A673 (cell line): ENCODE measurements around the gene LMBR1. TPM values are rescaled to one million over a fixed set of nuclear protein-coding genes. Genes with fewer than 3 reads are reported as not detected.
"Not testable (repeated sequence)": the region's sequence is repeated elsewhere in the genome, so short reads cannot be mapped to it uniquely, and the experiment has no call there.

Source experiments
- BruUV-seq: library from RNA; stranded (reverse); fragments of 400-500 nt; replicated peaks from 2 replicates; lab custom pipeline; 2021; lab: Mats Ljungman, UMichigan
- CTCF ChIA-PET: fragments of 300-600 bp; sonication (Branson Sonifier 250); formaldehyde crosslinking; loops from one replicate; lab custom pipeline; 2022; ENCODE audit warnings: antibody characterized with exemption; lab: Charles Lee
- POLR2A ChIA-PET: fragments of 300-600 bp; sonication (Branson Sonifier 250); formaldehyde crosslinking; loops from one replicate; lab custom pipeline; 2022; ENCODE audit warnings: antibody characterized with exemption; ENCODE audit not compliant: low non-redundant PET; lab: Charles Lee
- DNase-seq: peaks from one replicate; pipeline ENCODE4 v3.0.0-alpha.2; 2015; ENCODE audit warnings: low spot score
- H3K27ac ChIP-seq: fragments of 200-600 bp; sonication (generic); 2 replicates; pipeline ENCODE4 v1.5.1; 2016; ENCODE audit warnings: mixed run types, low read depth, mild to moderate bottlenecking, mixed read lengths, antibody characterized with exemption, low read length; ENCODE audit not compliant: poor library complexity, severe bottlenecking
- H3K27me3 ChIP-seq: fragments of 200-600 bp; sonication (generic); replicated peaks from 2 replicates; pipeline ENCODE4 v1.6.1; 2017; ENCODE audit warnings: mixed run types, low read depth, mild to moderate bottlenecking, mixed read lengths, antibody characterized with exemption, low read length; ENCODE audit not compliant: insufficient read depth, poor library complexity
- H3K36me3 ChIP-seq: fragments of 200-600 bp; sonication (generic); 2 replicates; pipeline ENCODE4 v1.6.1; 2016; ENCODE audit warnings: mixed run types, mild to moderate bottlenecking, mixed read lengths, antibody characterized with exemption, low read length; ENCODE audit not compliant: insufficient read depth, poor library complexity, severe bottlenecking
- H3K4me1 ChIP-seq: fragments of 200-600 bp; sonication (generic); 2 replicates; pipeline ENCODE4 v1.6.1; 2017; ENCODE audit warnings: mixed run types, mild to moderate bottlenecking, mixed read lengths, antibody characterized with exemption, low read length; ENCODE audit not compliant: insufficient read depth, poor library complexity, severe bottlenecking
- H3K4me3 ChIP-seq: fragments of 200-600 bp; sonication (generic); 2 replicates; pipeline ENCODE4 v1.5.1; 2016; ENCODE audit warnings: low read depth, mixed run types, mild to moderate bottlenecking, mixed read lengths, low read length; ENCODE audit not compliant: poor library complexity, severe bottlenecking
- H3K9me3 ChIP-seq: fragments of 200-600 bp; sonication (generic); 2 replicates; pipeline ENCODE4 v1.6.1; 2016; ENCODE audit warnings: mixed run types, low read depth, mild to moderate bottlenecking, mixed read lengths, antibody characterized with exemption, low read length; ENCODE audit not compliant: poor library complexity, severe bottlenecking
- EZH2 ChIP-seq: fragments of 200-600 bp; sonication (generic); IDR thresholded peaks from 2 replicates; pipeline ENCODE4 v1.6.1; 2017; ENCODE audit warnings: borderline replicate concordance, low read depth, mild to moderate bottlenecking, mixed read lengths, antibody characterized with exemption, low read length; ENCODE audit not compliant: poor library complexity, severe bottlenecking
- intact Hi-C: fragments of 100-400 bp; cut with micrococcal nuclease; formaldehyde crosslinking; loops from one replicate; pipeline ENCODE4 v1.10.0; 2022; ENCODE audit not compliant: unreplicated experiment
- total RNA-seq: library from RNA; stranded (reverse); gene quantifications from 2 replicates; pipeline ENCODE4 v1.2.3, GENCODE V29; 2021
- TF ChIP-seq, protein P1 (sequence below): fragments of 300-800, 200-600 bp; sonication (generic); conservative IDR thresholded peaks from 2 replicates; pipeline ENCODE4 v1.5.1; 2017; ENCODE audit warnings: low read depth, mild to moderate bottlenecking, antibody characterized with exemption, low read length, moderate library complexity, mixed read lengths

The LMBR1 gene
- total RNA-seq, 1 experiment from 2014 or later = 50.7 TPM

- BruUV-seq = no TSS peak
- H3K4me3 ChIP-seq = no peak overlapping the region
- no peaks in the 10 kb centered on the region for H3K36me3 ChIP-seq
- no peak for TF ChIP-seq EZH2
- TF ChIP-seq, protein P1, sequence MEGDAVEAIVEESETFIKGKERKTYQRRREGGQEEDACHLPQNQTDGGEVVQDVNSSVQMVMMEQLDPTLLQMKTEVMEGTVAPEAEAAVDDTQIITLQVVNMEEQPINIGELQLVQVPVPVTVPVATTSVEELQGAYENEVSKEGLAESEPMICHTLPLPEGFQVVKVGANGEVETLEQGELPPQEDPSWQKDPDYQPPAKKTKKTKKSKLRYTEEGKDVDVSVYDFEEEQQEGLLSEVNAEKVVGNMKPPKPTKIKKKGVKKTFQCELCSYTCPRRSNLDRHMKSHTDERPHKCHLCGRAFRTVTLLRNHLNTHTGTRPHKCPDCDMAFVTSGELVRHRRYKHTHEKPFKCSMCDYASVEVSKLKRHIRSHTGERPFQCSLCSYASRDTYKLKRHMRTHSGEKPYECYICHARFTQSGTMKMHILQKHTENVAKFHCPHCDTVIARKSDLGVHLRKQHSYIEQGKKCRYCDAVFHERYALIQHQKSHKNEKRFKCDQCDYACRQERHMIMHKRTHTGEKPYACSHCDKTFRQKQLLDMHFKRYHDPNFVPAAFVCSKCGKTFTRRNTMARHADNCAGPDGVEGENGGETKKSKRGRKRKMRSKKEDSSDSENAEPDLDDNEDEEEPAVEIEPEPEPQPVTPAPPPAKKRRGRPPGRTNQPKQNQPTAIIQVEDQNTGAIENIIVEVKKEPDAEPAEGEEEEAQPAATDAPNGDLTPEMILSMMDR = no peak
- intact Hi-C loops = no loop called here
- no peaks in the 10 kb centered on the region for H3K4me1 ChIP-seq
- H3K27me3 ChIP-seq = no peaks in the 10 kb centered on the region
- ChIA-PET POLR2A (no interaction called here), CTCF (interaction anchor here (0.6 kb wide), 1 partner anchor 17 kb away, joined by 4 read pairs; the partner anchor contains the start of gene LMBR1)
- H3K27ac ChIP-seq = no peak overlapping the region
- no peak for DNase-seq
- H3K9me3 ChIP-seq = peaks cover 5% of the 10 kb centered on the region
These were observed 17.2 kb downstream of the LMBR1 start for GRCh38 chr7:156875766-156876165.

DNA sequence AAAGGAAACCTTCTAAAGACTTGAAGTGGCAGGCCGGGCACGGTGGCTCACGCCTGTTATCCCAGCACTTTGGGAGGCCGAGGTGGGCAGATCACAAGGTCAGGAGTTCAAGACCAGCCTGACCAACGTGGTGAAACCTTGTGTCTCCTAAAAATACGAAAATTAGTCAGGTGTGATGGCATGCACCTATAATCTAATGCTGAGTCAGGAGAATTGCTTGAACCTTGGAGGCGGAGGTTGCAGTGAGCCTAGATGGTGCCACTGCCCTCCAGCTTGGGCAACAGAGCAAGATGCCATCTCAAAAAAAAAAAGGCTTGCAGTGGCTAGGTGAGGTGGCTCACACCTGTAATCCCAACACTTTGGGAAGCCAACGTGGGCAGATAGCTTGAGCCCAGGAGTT, 24.6 kb downstream of the LMBR1 start:
- DNase-seq, H3K36me3 ChIP-seq, H3K27ac ChIP-seq, H3K4me1 ChIP-seq, POLR2A ChIA-PET, intact Hi-C loops, CTCF ChIA-PET, BruUV-seq, H3K9me3 ChIP-seq, H3K4me3 ChIP-seq, H3K27me3 ChIP-seq: not testable (repeated sequence)

DNA sequence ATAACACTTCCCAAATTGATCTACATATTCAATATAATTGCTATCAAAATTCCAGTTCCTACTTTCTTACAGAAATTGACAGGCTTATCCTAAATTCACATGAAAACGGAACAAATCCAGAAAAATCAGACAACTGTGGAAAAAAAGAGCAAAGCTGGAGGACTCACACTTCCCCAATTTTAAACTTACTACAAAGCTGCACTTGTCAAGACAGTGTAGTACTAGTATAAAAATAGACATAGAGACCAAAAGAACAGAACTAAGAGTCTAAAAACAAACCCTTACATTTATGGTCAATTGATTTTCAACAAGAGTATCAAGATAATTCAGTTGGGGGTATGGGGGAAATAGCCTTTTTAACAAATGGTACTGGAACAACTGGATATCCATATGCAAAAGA, 27.5 kb downstream of the LMBR1 start:
- no TSS peak for BruUV-seq
- ChIA-PET POLR2A (no interaction called here), CTCF (no interaction called here)

GRCh38 chr7:156862022-156862421, 31.0 kb downstream of the LMBR1 start:
- not testable (repeated sequence) for BruUV-seq

More for the DNA sequence above, 27.5 kb downstream of the LMBR1 start:
- intact Hi-C loops = no loop called here
- peaks cover 4% of the 10 kb centered on the region for H3K9me3 ChIP-seq
- DNase-seq = no peak
- no peaks in the 10 kb centered on the region for H3K36me3 ChIP-seq
- H3K27ac ChIP-seq = no peak overlapping the region
- no peaks in the 10 kb centered on the region for H3K4me1 ChIP-seq
- H3K4me3 ChIP-seq = no peak overlapping the region
- no peaks in the 10 kb centered on the region for H3K27me3 ChIP-seq
- TF ChIP-seq EZH2 = no peak
- TF ChIP-seq, protein P1 = no peak

More at GRCh38 chr7:156862022-156862421, 31.0 kb downstream of the LMBR1 start:
- H3K4me3 ChIP-seq, DNase-seq, H3K27ac ChIP-seq, H3K27me3 ChIP-seq, CTCF ChIA-PET, POLR2A ChIA-PET, intact Hi-C loops, H3K36me3 ChIP-seq, H3K4me1 ChIP-seq: not testable (repeated sequence)
- peaks cover 19% of the 10 kb centered on the region for H3K9me3 ChIP-seq
